HG02623 (cell line): Measurements from ENCODE around the gene MINDY3.
"Not testable (repeated sequence)": the region's sequence is repeated elsewhere in the genome, so short reads cannot be mapped to it uniquely, and the experiment has no call there.

ENCODE experiments used
- ATAC-seq: cut with Tn5 transposase; IDR thresholded peaks from one replicate; pipeline ENCODE4 v1.9.1; 2021; ENCODE audit warnings: moderate library complexity; ENCODE audit not compliant: unreplicated experiment

Gene MINDY3

GRCh38 chr10:15781381-15781960 is 78.8 kb downstream of the MINDY3 start:
- no peak for ATAC-seq

- no peak for ATAC-seq
These were observed 79.8 kb downstream of the MINDY3 start for GRCh38 chr10:15780353-15781135.

GRCh38 chr10:15775513-15775912 is 84.8 kb downstream of the MINDY3 start:
- ATAC-seq = no peak

- ATAC-seq = not testable (repeated sequence)
These were observed 85.8 kb downstream of the MINDY3 start for GRCh38 chr10:15774534-15774933.

GRCh38 chr10:15764892-15765454 is 95.3 kb downstream of the MINDY3 start:
- no peak for ATAC-seq

GRCh38 chr10:15763006-15763405 is 97.3 kb downstream of the MINDY3 start:
- ATAC-seq = no peak

- ATAC-seq = not testable (repeated sequence)
These were observed 98.1 kb downstream of the MINDY3 start for GRCh38 chr10:15762239-15762638.

GRCh38 chr10:15761224-15761623 is 99.1 kb downstream of the MINDY3 start:
- not testable (repeated sequence) for ATAC-seq

GRCh38 chr10:15760681-15761080 is 99.6 kb downstream of the MINDY3 start:
- ATAC-seq = no peak

- no peak for ATAC-seq
These were observed 101.0 kb downstream of the MINDY3 start for GRCh38 chr10:15759265-15759664.

- no peak for ATAC-seq
These were observed 101.7 kb downstream of the MINDY3 start for GRCh38 chr10:15758618-15759017.

- ATAC-seq = no peak
These were observed 105.4 kb downstream of the MINDY3 start for GRCh38 chr10:15754937-15755336.

GRCh38 chr10:15751046-15751445 is 109.3 kb downstream of the MINDY3 start:
- ATAC-seq = no peak

GRCh38 chr10:15748126-15748525 is 112.2 kb downstream of the MINDY3 start:
- ATAC-seq = no peak

- no peak for ATAC-seq
These were observed 112.7 kb downstream of the MINDY3 start for GRCh38 chr10:15747632-15748031.

- ATAC-seq = no peak
These were observed 114.6 kb downstream of the MINDY3 start for GRCh38 chr10:15745751-15746150.

- no peak for ATAC-seq
These were observed 116.0 kb downstream of the MINDY3 start for GRCh38 chr10:15744217-15744865.

- no peak for ATAC-seq
These were observed 116.9 kb downstream of the MINDY3 start for GRCh38 chr10:15743443-15743842.

GRCh38 chr10:15742836-15743235 is 117.5 kb downstream of the MINDY3 start:
- no peak for ATAC-seq

GRCh38 chr10:15742102-15742501 is 118.2 kb downstream of the MINDY3 start:
- ATAC-seq = no peak

- ATAC-seq = no peak
These were observed 118.7 kb downstream of the MINDY3 start for GRCh38 chr10:15741581-15741980.

GRCh38 chr10:15740261-15740660 is 120.0 kb downstream of the MINDY3 start:
- ATAC-seq = no peak
